Chondrocyte (in vitro differentiated cells): ENCODE data around the gene PCDH19. TPM values are rescaled to one million over a fixed set of nuclear protein-coding genes. Genes with fewer than 3 reads are reported as not detected.

Experiments
- DNase-seq: peaks from one replicate; pipeline ENCODE4 v3.0.0; 2021; ENCODE audit warnings: mixed read lengths, low spot score
- H3K27ac Mint-ChIP-seq: one replicate; pipeline ENCODE4 v1.8.0; 2021; ENCODE audit warnings: mild to moderate bottlenecking, moderate library complexity, mixed read lengths; ENCODE audit not compliant: unreplicated experiment
- H3K27me3 Mint-ChIP-seq: 2 replicates; pipeline ENCODE4 v1.8.0; 2021; ENCODE audit warnings: low read depth, mixed read lengths
- H3K36me3 Mint-ChIP-seq: 2 replicates; pipeline ENCODE4 v1.8.0; 2021; ENCODE audit warnings: low read depth, mixed read lengths
- H3K4me1 Mint-ChIP-seq: 2 replicates; pipeline ENCODE4 v1.8.0; 2021; ENCODE audit warnings: low read depth, mild to moderate bottlenecking, mixed read lengths
- H3K4me3 Mint-ChIP-seq: one replicate; pipeline ENCODE4 v1.8.0; 2021; ENCODE audit warnings: mild to moderate bottlenecking, moderate library complexity, mixed read lengths; ENCODE audit not compliant: unreplicated experiment
- H3K9me3 Mint-ChIP-seq: 2 replicates; pipeline ENCODE4 v1.8.0; 2021; ENCODE audit warnings: low read depth, mixed read lengths
- total RNA-seq: library from RNA; stranded (reverse); gene quantifications from 3 replicates; pipeline ENCODE4 v1.2.1, GENCODE V29; 2021
- TF ChIP-seq, protein P1 (sequence below): fragments of 200-600 bp; sonication (generic); IDR thresholded peaks from 2 replicates; pipeline ENCODE4 v1.5.0; 2021; ENCODE audit warnings: antibody characterized with exemption, mild to moderate bottlenecking, moderate library complexity

Gene PCDH19
- total RNA-seq, 1 donor from 2014 or later = 5.0 TPM

GRCh38 chrX:100328351-100328750 lies 81.7 kb downstream of the PCDH19 start:
- H3K36me3 Mint-ChIP-seq = peaks cover 1% of the 10 kb centered on the region
- H3K4me3 Mint-ChIP-seq = no peak overlapping the region
- peaks cover 26% of the 10 kb centered on the region for H3K4me1 Mint-ChIP-seq
- no peak for DNase-seq
- peak overlapping the region; percentile 81 for H3K27ac Mint-ChIP-seq
- H3K9me3 Mint-ChIP-seq = no peaks in the 10 kb centered on the region
- peaks cover 2% of the 10 kb centered on the region for H3K27me3 Mint-ChIP-seq
- TF ChIP-seq, protein P1, sequence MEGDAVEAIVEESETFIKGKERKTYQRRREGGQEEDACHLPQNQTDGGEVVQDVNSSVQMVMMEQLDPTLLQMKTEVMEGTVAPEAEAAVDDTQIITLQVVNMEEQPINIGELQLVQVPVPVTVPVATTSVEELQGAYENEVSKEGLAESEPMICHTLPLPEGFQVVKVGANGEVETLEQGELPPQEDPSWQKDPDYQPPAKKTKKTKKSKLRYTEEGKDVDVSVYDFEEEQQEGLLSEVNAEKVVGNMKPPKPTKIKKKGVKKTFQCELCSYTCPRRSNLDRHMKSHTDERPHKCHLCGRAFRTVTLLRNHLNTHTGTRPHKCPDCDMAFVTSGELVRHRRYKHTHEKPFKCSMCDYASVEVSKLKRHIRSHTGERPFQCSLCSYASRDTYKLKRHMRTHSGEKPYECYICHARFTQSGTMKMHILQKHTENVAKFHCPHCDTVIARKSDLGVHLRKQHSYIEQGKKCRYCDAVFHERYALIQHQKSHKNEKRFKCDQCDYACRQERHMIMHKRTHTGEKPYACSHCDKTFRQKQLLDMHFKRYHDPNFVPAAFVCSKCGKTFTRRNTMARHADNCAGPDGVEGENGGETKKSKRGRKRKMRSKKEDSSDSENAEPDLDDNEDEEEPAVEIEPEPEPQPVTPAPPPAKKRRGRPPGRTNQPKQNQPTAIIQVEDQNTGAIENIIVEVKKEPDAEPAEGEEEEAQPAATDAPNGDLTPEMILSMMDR = no peak

- H3K27ac Mint-ChIP-seq = no peak overlapping the region
Measured at GRCh38 chrX:100319716-100320115, 90.4 kb downstream of the PCDH19 start.

DNA sequence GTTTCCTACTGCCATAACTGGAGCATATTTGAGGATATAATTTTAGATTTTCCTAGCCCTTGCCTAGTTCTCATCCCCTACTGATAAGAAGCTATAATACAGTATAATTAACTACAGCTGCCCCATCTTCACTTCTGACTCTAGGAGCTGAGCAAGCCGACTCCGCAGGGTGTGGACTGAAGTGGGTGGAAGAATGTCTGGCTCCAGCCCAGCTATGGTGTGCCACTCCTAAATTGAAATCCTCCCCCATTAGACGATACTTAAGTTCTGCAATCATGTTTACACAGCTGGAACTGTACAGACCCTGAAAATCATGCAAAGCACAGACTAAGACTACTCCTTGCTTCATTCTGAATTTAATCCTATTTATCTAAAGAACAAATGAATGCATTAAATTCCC lies 93.1 kb downstream of the PCDH19 start:
- H3K36me3 Mint-ChIP-seq = no peaks in the 10 kb centered on the region
- TF ChIP-seq, protein P1 = no peak
- H3K4me1 Mint-ChIP-seq = peaks cover 53% of the 10 kb centered on the region
- no peak overlapping the region for H3K4me3 Mint-ChIP-seq
- no peak for DNase-seq
- no peaks in the 10 kb centered on the region for H3K27me3 Mint-ChIP-seq
- H3K9me3 Mint-ChIP-seq = peaks cover 10% of the 10 kb centered on the region
- H3K27ac Mint-ChIP-seq = peak overlapping the region; percentile 6

More at GRCh38 chrX:100319716-100320115, 90.4 kb downstream of the PCDH19 start:
- no peak overlapping the region for H3K4me3 Mint-ChIP-seq
- no peak for DNase-seq
- H3K4me1 Mint-ChIP-seq = peaks cover 38% of the 10 kb centered on the region
- H3K36me3 Mint-ChIP-seq = peaks cover 1% of the 10 kb centered on the region
- H3K27me3 Mint-ChIP-seq = no peaks in the 10 kb centered on the region
- H3K9me3 Mint-ChIP-seq = peaks cover 10% of the 10 kb centered on the region
- TF ChIP-seq, protein P1 = no peak

GRCh38 chrX:100315566-100315965 lies 94.5 kb downstream of the PCDH19 start:
- TF ChIP-seq, protein P1 = no peak
- no peak for DNase-seq
- Mint-ChIP-seq H3K27me3 (no peaks in the 10 kb centered on the region), H3K4me3 (no peak overlapping the region), H3K36me3 (no peaks in the 10 kb centered on the region), H3K27ac (no peak overlapping the region), H3K9me3 (peaks cover 3% of the 10 kb centered on the region), H3K4me1 (peaks cover 53% of the 10 kb centered on the region)

GRCh38 chrX:100299559-100299958 lies 110.5 kb downstream of the PCDH19 start:
- Mint-ChIP-seq H3K9me3 (peaks cover under 1% of the 10 kb centered on the region), H3K4me1 (peaks cover 2% of the 10 kb centered on the region), H3K27ac (no peak overlapping the region), H3K36me3 (no peaks in the 10 kb centered on the region), H3K4me3 (no peak overlapping the region), H3K27me3 (no peaks in the 10 kb centered on the region)
- TF ChIP-seq, protein P1 = no peak
- no peak for DNase-seq
